Measurements from ENCODE around the gene FSD2. TPM values are rescaled to one million over a fixed set of nuclear protein-coding genes. Genes with fewer than 3 reads are reported as not detected.

Gene FSD2
- total and polyA plus RNA-seq, 9 of the 15 experiments (the other 6 are each of a cell fraction or from before 2014, with no cell fraction given), result 0.01 to 0.06 TPM; not detected in 7

- peak in 1 of 2 experiments; percentile 51; a peak in 1 of 4 replicates for TF ChIP-seq UBTF (IDR thresholded peaks at IDR 0.05; ENCODE audit: borderline replicate concordance in 1 of 2, low read depth in 2 of 2, low read length in 2 of 2)
- no peak for TF ChIP-seq PRMT5 (CRISPR knock-in tag; IDR thresholded peaks at IDR 0.05)
- peak; percentile 62; the same call in 1 of the 2 replicates for TF ChIP-seq JUN (IDR thresholded peaks at IDR 0.05; ENCODE audit: borderline replicate concordance, low read depth, low read length)
- TF ChIP-seq JUN (CRISPR knock-in tag; IDR thresholded peaks at IDR 0.05; ENCODE audit: borderline replicate concordance), result no peak
- TF ChIP-seq, protein P1, sequence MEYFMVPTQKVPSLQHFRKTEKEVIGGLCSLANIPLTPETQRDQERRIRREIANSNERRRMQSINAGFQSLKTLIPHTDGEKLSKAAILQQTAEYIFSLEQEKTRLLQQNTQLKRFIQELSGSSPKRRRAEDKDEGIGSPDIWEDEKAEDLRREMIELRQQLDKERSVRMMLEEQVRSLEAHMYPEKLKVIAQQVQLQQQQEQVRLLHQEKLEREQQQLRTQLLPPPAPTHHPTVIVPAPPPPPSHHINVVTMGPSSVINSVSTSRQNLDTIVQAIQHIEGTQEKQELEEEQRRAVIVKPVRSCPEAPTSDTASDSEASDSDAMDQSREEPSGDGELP (CRISPR knock-in tag; IDR thresholded peaks at IDR 0.05; ENCODE audit: borderline replicate concordance), result peak; percentile 99
- TF ChIP-seq, protein P2, sequence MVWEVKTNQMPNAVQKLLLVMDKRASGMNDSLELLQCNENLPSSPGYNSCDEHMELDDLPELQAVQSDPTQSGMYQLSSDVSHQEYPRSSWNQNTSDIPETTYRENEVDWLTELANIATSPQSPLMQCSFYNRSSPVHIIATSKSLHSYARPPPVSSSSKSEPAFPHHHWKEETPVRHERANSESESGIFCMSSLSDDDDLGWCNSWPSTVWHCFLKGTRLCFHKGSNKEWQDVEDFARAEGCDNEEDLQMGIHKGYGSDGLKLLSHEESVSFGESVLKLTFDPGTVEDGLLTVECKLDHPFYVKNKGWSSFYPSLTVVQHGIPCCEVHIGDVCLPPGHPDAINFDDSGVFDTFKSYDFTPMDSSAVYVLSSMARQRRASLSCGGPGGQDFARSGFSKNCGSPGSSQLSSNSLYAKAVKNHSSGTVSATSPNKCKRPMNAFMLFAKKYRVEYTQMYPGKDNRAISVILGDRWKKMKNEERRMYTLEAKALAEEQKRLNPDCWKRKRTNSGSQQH (CRISPR knock-in tag; IDR thresholded peaks at IDR 0.05), result no peak
- peak; percentile 76 for TF ChIP-seq PRDM10 (IDR thresholded peaks at IDR 0.05; ENCODE audit: partially characterized antibody)
- TF ChIP-seq, protein P3, sequence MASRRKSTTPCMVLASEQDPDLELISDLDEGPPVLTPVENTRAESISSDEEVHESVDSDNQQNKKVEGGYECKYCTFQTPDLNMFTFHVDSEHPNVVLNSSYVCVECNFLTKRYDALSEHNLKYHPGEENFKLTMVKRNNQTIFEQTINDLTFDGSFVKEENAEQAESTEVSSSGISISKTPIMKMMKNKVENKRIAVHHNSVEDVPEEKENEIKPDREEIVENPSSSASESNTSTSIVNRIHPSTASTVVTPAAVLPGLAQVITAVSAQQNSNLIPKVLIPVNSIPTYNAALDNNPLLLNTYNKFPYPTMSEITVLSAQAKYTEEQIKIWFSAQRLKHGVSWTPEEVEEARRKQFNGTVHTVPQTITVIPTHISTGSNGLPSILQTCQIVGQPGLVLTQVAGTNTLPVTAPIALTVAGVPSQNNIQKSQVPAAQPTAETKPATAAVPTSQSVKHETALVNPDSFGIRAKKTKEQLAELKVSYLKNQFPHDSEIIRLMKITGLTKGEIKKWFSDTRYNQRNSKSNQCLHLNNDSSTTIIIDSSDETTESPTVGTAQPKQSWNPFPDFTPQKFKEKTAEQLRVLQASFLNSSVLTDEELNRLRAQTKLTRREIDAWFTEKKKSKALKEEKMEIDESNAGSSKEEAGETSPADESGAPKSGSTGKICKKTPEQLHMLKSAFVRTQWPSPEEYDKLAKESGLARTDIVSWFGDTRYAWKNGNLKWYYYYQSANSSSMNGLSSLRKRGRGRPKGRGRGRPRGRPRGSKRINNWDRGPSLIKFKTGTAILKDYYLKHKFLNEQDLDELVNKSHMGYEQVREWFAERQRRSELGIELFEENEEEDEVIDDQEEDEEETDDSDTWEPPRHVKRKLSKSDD (conservative IDR thresholded peaks at IDR 0.05; ENCODE audit: low read length), result no peak; the same call in 1 of the 2 replicates
- TF ChIP-seq ZNF324 (CRISPR knock-in tag; IDR thresholded peaks at IDR 0.05), result no peak
- TF ChIP-seq ZBTB2 (IDR thresholded peaks at IDR 0.05), result peak; percentile 78
Observed at GRCh38 chr15:82749951-82750830, 55.7 kb downstream of the FSD2 start (continued).
